GM10266 (cell line): Measurements from ENCODE around the gene BCAP31.

ENCODE experiments used
- DNase-seq: peaks from one replicate; pipeline ENCODE4 v3.0.0; 2012; ENCODE audit errors: extremely low spot score
- CTCF ChIP-seq: IDR thresholded peaks from 2 replicates; pipeline ENCODE4 v1.5.1; 2012; ENCODE audit warnings: mild to moderate bottlenecking, low read depth; ENCODE audit not compliant: control insufficient read depth, insufficient read depth; ENCODE audit errors: missing control alignments

The BCAP31 gene

GRCh38 chrX:153719701-153720100, 4.5 kb downstream of the BCAP31 start:
- no peak for TF ChIP-seq CTCF
- DNase-seq: no peak

- no peak for DNase-seq
- no peak for TF ChIP-seq CTCF
These were observed 4.9 kb downstream of the BCAP31 start for GRCh38 chrX:153719238-153719637.

- no peak for TF ChIP-seq CTCF
- no peak for DNase-seq
These were observed 6.7 kb downstream of the BCAP31 start for GRCh38 chrX:153717445-153717844.

- no peak for TF ChIP-seq CTCF
- no peak for DNase-seq
These were observed 9.9 kb downstream of the BCAP31 start for GRCh38 chrX:153714256-153714655.

GRCh38 chrX:153709726-153710674, 14.2 kb downstream of the BCAP31 start:
- TF ChIP-seq CTCF: no peak
- DNase-seq: no peak

GRCh38 chrX:153708415-153708814, 15.8 kb downstream of the BCAP31 start:
- TF ChIP-seq CTCF: peak; percentile 32
- no peak for DNase-seq

- TF ChIP-seq CTCF: no peak
- DNase-seq: no peak
These were observed 16.8 kb downstream of the BCAP31 start for GRCh38 chrX:153707406-153707805.
